H1 (cell line): ENCODE measurements around the gene PRRX2. TPM values are rescaled to one million over a fixed set of nuclear protein-coding genes. Genes with fewer than 3 reads are reported as not detected.

Source experiments
- CHD2 ChIP-seq: IDR thresholded peaks from 2 replicates; pipeline ENCODE4 v1.6.1; 2012; ENCODE audit warnings: low read length, improper control_type of control experiment
- GABPA ChIP-seq: IDR thresholded peaks from 2 replicates; pipeline ENCODE4 v1.6.1; 2011; ENCODE audit warnings: mild to moderate bottlenecking, low read length, moderate library complexity, borderline replicate concordance; ENCODE audit not compliant: insufficient read depth
- RAD21 ChIP-seq, 2 experiments: IDR thresholded peaks in 1 of 2; conservative IDR thresholded peaks in 1 of 2; 2 replicates each; pipeline ENCODE4 v1.6.1; 2011; ENCODE audit warnings: low read depth in 2 of 2, low read length in 2 of 2, improper control_type of control experiment in 1 of 2, inconsistent platforms in 1 of 2, mild to moderate bottlenecking in 1 of 2, moderate library complexity in 1 of 2
- SRF ChIP-seq: IDR thresholded peaks from 2 replicates; pipeline ENCODE4 v1.6.1; 2011; ENCODE audit warnings: mild to moderate bottlenecking, low read depth, low read length, moderate library complexity
- polyA plus RNA-seq, 7 experiments: library from polyadenylated mRNA; depleted of rRNA in 3 of 7; stranded (reverse) in 5 of 7; unstranded in 2 of 7; fragments of >200 nt in 5 of 7; fragments of 200-250 nt in 2 of 7; gene quantifications; 1 replicate in 5 of 7; 2 replicates in 1 of 7; 4 replicates in 1 of 7; pipeline versions ENCODE4 v1.2.1 to v1.2.3, GENCODE V29; 2011 to 2013; ENCODE audit warnings: missing spikeins in 2 of 7, mixed read lengths in 2 of 7
- total RNA-seq: library from RNA; stranded (reverse); fragmentation: NEBNext Ultra II Directional; extraction: Animal tissue kit (Norgen Biotek cat#: 25700); gene quantifications from 2 replicates; pipeline ENCODE4 v1.2.1, GENCODE V29; 2021

Gene PRRX2
- total and polyA plus RNA-seq, 2 of the 8 experiments (the other 6 are each of a cell fraction or from before 2014, with no cell fraction given) = 5.8 to 9.2 TPM

- TF ChIP-seq GABPA (peak; percentile 76), RAD21 (IDR thresholded peaks at IDR 0.05 in 1 of 2, conservative IDR thresholded peaks at IDR 0.05 in 1 of 2; ENCODE audit: low read depth in 2 of 2, low read length in 2 of 2) (peak; percentile 79 to 88), SRF (no peak), CHD2 (peak; percentile 84)
Observed at GRCh38 chr9:129726322-129727160, 61.1 kb downstream of the PRRX2 start (continued).
